Measurements from ENCODE around the gene RASD2.
A peak's percentile ranks its signal among the peaks of the same experiment; 100 is the strongest.

RASD2 gene

GRCh38 chr22:35517769-35518530, 22.7 kb upstream of the RASD2 start:
- DNase-seq = no peak

DNA sequence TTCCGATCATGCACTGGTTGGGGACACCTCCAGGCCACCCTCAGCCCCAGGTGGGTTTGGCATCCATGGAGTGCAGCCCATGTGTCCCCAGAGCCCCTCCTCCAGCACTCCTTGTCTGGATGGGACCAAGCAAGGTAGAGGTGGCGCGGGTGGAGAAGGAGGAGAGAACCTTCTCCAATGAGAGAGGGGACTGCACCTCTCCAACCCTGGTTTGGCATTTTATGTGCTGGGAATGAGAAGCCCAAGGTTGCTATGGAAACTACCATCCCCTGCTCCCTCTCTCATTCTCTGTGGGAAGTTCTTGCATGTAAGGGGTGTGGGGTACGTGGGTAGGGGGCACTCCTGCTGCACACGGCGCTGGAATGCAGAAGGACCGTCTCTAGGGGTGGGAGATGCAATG, 21.8 kb upstream of the RASD2 start:
- peak in 1 of 58 donors; percentile 33 for DNase-seq

DNA sequence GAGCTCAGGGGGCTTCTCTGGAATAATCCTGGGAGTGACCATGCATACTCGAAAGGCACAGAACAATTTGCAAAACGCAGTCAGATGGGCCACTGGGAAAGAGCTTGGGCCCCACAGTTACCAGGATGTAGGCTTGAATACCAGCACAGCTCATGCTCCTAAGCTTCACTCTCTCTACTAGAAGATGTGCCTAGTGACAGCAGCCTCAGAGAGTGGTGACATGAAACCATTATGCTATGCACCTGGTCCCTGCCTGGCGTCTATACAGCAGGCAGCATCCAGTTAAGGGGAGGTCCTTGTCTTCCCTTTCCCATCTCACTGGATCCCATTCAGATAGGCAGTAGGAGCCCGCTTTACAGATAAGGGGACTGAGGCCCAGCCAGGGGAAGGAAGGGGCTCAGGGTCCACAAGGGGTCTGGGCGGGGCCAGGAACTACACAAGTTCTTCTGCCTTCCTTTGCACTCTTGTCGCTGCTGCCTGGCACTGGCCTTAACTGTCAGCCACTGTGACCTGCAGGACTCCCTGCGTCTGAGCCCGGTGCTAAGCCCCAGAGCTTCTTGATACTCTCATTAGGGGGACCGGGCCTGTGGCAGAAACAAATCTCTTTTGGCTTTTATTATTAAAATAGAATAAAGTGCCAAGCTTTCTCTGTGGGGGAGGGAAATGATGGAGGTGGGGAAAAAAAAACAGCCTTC, 21.2 kb upstream of the RASD2 start:
- DNase-seq = no peak

DNA sequence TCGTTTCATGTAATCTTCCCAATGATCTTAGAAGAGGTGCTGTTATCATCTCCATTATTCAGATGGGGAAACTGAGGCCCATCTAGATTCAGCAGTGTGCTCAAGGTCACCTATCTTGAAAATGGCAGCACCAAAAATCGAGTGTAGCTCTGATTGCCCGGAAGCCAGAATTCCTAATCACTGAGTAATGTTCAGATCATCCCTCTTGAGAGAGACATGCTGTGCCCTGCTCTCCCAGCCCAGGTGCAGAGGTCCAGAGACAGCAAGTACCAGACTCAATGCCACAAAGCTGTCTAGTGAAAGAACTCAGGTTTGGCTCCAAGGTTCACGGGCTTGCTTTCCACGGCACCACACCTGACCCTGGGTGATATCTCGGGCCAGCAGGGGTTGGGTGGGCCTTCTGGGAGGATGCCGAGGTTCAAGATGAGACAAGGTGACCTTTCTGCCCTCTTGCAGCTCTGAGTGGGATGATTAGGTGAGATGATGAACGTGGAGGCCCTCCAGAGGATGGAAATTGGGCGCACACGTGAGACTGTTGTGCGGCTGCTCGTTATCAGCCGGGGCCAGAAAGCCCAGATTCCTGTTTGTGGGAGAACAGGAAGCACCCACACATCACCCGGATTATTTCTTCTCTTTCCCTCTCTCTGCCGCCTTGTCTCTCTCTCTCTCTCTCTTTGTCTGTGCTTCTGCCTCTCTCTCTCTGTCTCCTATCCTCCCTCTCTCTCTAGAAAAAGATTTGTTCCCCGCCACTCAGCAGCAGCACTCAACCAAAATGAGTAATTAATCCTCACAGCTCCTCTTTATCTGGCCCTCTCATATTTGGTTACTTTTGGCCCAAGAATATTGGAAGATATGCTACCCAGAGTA, 19.0 kb upstream of the RASD2 start:
- no peak for DNase-seq

DNA sequence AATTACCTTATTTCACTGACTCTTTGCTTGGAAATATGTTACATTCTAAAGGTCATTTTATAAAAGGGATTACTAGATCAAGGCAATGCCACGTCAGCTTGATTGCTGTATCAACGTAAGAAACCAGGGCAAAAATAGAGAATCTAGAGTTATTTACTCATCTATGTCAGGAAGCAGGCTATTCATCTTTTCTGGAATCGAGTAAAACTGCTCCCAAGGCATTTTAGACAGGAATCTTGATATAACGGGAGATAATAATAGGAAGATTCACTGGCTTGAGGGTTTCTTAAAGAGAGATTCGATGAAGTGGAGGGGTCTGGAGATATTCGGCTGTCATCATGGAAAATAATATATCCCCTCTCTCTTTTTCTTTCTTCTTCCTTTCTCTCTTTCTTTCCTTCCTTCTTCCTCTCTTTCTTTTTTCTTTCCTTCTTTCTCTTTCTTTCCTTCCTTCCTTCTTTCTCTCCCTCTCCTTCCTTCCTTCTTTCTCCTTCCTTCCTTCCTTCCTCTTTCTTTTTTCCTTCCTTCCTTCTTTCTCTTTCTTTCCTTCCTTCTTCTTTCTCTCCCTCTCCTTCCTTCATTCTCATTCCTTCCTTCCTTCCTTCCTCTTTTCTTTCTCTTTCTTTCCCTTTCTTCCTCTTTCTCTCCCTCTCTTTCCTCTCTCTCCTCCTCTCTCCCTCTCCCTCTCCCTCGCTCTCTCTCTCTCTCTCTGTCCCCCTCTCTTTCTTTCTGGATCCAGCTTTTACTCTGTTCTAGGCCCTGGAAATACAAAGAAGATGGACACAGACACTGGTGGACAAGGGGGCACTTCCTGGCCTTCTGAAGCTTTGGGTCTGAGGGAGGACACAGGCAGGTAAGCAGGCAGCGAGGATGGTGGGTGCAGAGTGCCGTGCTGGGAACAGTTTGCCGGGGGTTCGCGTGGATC, 18.1 kb upstream of the RASD2 start:
- no peak for DNase-seq

DNA sequence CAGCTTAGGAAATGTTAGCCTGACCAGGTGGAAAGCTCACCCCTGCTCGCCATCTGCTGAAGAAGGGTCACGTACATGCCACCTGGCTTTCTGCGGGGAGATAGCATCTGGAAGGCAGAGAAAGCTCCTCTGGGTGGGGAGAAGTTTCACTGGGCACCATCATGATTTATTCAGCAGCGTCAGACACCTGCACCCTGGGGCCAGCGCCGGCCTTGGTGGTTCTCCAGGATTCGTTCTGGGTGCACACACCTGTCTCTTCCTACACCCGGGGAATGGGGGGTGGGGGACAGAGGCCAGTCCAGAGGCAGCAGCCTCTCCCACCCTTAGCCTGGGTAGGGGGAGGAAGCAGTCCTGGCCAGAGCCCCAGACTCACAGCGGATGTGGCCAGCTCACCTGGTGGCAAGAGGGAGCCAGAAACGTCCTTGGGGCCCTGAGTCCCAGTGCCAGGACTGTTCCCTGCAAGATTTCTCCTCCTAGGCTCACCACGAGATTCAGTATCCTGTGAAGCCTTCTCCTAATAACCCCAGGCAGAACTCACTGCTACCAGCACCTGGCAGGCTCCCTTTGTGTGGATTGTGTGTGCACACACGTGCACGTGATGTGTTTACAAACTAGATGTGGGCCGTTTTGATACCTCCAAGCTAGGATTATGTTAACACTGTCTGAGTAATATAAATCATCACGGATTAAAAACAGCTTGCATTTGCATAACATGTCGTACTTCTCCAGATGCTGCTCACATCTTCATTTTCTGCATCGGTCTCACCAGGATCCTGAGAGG, 17.3 kb upstream of the RASD2 start:
- DNase-seq = no peak

- DNase-seq = peak in 44 of 58 donors; percentile 14 to 79 (median 46)
Observed at GRCh38 chr22:35524966-35525686, 15.5 kb upstream of the RASD2 start.

GRCh38 chr22:35525687-35526332, 14.8 kb upstream of the RASD2 start:
- DNase-seq = no peak

- DNase-seq = no peak
Observed at GRCh38 chr22:35526333-35526979, 14.2 kb upstream of the RASD2 start.

DNA sequence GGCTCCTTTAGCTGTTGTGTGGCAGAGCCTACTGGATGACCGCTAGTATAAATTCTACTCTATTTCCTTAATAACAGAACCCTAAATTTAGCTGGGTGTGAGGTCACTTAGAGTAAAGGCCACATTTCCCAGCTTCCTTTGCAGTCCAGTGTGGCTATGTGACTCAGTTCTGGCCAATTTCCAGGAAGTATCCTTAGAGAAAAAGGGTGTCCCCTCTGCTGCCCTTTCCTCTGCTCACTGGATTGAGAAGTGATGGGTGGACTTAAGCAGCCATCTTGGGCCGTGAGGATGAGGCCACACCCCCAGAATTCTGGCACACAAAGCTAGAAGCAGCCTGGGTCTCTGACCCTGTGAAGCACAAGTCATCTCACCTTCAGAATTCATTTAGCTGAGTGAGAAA, 11.7 kb upstream of the RASD2 start:
- no peak for DNase-seq

DNA sequence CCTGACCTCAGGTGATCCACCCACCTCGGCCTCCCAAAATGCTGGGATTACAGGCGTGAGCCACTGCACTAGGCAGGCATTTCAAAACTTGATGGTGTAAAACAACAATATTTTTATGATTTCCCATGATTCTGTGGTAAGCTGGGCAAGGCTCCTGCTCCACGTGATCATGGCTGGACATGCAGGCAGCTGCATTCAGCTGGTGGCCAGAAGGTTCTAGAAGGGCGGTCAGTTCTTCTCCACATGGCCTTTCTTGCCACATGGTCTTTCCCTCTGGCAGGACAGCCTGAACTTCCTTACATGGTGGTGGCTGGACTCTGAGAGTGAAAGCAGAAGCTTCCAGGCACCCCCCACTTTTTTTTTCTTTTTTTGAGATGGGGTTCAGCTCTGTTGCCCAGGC, 9.9 kb upstream of the RASD2 start:
- no peak for DNase-seq

GRCh38 chr22:35531202-35531601, 9.4 kb upstream of the RASD2 start:
- no peak for DNase-seq

DNA sequence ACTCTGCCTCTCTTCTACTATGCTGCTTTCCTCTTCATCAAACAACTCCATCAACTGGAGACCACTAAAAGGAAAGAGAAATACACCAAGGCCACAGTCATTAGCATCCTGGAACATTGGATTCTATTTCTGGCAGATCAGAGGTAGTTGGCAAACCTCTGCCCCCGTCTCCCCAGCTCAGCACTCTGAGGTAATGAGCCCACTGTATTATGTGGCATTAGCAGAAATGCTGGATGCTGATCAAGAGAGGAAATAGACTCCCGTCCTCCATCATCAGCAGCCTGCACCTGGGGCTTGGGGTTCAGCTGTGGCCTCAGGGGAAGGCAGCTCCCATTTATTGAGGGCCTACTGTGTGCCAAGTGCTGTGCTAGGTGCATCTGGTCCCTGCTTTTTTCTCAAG, 9.0 kb upstream of the RASD2 start:
- no peak for DNase-seq

GRCh38 chr22:35533365-35534029, 7.1 kb upstream of the RASD2 start:
- DNase-seq = no peak

GRCh38 chr22:35534091-35534490, 6.5 kb upstream of the RASD2 start:
- DNase-seq = no peak

DNA sequence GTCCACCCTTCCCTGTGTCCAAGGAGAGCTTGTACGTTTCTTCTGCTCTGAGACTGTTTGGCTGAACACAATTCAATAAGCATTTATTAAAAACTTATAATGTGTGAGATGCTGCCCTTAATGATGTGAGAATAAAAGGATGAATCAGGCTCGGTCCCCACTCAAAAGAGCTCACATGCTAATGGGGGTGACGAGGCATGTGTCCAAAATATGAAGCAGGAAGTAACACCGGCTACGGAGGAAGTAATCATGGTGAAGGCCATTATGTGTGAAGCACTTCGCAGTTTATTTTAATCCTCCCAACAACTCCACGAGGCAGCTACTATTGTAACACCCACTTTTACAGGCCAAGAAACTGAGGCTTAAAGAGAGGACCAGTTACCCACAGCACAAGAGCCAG, 3.4 kb upstream of the RASD2 start:
- DNase-seq = no peak

DNA sequence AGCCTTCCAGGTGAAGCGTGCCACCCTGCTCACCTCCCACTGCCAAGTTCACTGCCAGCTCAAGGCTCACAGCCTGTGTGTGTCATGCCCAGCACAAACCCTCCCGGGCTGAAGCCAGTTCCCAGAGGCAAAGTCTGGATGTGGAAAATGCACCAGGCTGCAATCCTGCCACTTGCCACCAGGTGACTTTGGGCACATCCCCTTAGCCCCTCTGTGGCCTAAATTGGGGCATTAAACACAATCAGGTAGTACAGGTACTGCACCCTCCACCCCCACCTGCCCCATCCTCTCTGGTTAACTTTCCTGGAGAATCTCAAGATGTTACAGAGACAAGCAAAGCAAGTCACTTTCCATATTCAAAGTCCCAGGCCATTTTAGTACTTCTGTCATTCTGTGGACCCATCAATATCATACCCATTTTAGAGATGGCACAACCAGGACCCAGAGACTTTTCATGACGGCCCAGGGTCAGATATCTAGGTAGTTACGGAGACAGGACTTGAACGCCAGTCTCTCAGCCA, 1.8 kb upstream of the RASD2 start:
- DNase-seq = no peak

DNA sequence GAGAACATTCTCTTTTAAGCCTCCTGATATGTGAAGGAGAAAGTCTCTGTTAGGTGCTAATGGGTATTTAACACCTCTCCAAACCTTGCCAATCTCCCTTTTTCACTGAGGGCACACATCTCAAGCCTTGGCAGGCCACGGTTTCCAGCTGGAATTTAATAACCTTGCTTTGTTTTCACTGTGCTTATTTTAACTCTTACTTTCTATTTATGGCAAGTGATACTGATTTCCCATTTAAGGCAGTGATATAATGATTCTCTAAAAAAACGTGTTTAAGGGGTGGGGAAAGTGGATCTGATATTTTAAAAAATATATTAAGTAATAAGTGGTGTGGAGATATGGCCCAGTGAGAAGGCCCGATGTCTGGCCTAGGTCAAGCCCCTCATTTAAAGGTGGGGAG, 1.1 kb upstream of the RASD2 start:
- DNase-seq = no peak

All from anterior cingulate cortex (tissue), 58 donors.